Neural cell (in vitro differentiated cells): Measurements from ENCODE around the gene TXNDC15.
A peak's percentile ranks its signal among the peaks of the same experiment; 100 is the strongest.

ENCODE experiments used
- CTCF ChIP-seq: fragments of 450-650 bp; IDR thresholded peaks from 2 replicates; pipeline ENCODE4 v1.5.1; 2014; ENCODE audit warnings: antibody characterized with exemption, mild to moderate bottlenecking, moderate library complexity; ENCODE audit not compliant: poor library complexity, severe bottlenecking
- EZH2 ChIP-seq: fragments of 200-600, 300-800 bp; shearing (Covaris generic), sonication (generic); IDR thresholded peaks from 2 replicates; pipeline ENCODE4 v1.6.1; 2014; ENCODE audit warnings: antibody characterized with exemption, low read length, borderline replicate concordance, mild to moderate bottlenecking; ENCODE audit not compliant: insufficient read depth, poor library complexity, severe bottlenecking
- POLR2AphosphoS5 ChIP-seq: IDR thresholded peaks from 2 replicates; pipeline ENCODE4 v1.6.1; 2012

DNA sequence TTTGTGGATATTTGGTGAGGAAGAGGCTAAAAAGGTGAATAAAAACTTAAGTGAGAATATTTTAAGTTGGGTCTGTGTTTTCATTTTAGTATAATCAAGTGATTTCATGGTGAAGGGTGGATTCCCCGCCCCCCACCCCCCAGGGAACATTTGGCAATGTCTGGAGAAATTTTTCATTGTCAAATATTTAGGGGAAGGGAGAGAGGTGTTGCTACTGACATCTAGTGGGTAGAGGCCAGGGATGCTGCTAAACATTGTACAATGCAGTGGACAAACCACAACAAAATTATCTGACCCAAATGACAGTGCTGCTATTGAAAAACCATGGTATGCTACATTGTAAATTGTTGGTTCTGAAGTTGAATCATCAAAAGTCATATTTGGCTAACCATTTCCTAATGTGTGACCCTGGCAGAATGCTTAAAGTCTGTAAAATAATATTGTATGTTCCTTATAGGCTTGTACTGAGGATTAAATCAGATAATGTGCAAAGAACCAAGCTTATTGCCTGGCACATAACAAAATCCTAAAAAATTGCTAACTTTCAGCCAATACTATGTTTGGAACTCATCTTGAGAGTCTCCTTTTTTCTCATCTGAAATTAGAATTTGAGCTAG lies 22.8 kb upstream of the TXNDC15 start:
- TF ChIP-seq POLR2AphosphoS5 (no peak), EZH2 (no peak), CTCF (peak; percentile 46)
